Measurements from ENCODE around the gene CCDC116.
"Not testable (repeated sequence)": the region's sequence is repeated elsewhere in the genome, so short reads cannot be mapped to it uniquely, and the experiment has no call there.

Gene CCDC116

DNA sequence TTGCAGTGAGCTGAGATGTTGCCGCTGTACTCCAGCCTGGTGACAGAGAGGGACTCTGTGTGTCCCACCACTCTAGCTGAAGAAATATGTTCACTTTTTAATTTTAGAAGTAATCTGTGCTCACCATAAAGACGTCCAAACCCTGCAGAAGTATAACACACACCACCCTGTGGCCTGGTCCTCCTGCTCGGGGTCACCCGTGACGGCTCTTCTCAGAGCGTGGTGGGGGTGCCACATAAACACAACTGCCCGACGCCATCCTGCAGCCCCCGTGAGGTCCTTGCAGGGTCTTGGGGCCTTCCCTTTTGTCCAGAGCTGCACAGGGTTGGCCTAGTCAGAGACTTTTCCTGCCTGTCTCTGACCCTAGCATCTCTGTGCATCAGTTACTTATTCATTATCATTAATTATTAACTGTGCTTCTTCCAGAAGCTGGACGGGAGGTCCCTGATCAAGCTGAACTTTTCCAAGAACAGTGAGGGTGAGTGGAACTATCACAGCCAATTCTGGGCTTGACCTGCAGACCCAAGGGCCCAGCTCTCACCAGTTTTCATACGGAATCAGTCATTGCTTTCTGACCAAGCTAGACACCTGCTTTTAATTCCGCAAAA, 42.2 kb downstream of the CCDC116 start:
- no peak for DNase-seq (ENCODE audit: low read depth, low spot score)
- TF ChIP-seq, protein P1, sequence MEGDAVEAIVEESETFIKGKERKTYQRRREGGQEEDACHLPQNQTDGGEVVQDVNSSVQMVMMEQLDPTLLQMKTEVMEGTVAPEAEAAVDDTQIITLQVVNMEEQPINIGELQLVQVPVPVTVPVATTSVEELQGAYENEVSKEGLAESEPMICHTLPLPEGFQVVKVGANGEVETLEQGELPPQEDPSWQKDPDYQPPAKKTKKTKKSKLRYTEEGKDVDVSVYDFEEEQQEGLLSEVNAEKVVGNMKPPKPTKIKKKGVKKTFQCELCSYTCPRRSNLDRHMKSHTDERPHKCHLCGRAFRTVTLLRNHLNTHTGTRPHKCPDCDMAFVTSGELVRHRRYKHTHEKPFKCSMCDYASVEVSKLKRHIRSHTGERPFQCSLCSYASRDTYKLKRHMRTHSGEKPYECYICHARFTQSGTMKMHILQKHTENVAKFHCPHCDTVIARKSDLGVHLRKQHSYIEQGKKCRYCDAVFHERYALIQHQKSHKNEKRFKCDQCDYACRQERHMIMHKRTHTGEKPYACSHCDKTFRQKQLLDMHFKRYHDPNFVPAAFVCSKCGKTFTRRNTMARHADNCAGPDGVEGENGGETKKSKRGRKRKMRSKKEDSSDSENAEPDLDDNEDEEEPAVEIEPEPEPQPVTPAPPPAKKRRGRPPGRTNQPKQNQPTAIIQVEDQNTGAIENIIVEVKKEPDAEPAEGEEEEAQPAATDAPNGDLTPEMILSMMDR (IDR thresholded peaks at IDR 0.05; ENCODE audit: low read depth, low read length): no peak
- no peak overlapping the region for H3K4me3 ChIP-seq (ENCODE audit: low read depth, low read length)
- in situ Hi-C loops (cut with HindIII; ENCODE audit: low sequenced_read_pairs): no loop called here

- in situ Hi-C loops (cut with HindIII; ENCODE audit: low sequenced_read_pairs): no loop called here
- no peak overlapping the region for H3K4me3 ChIP-seq (ENCODE audit: low read depth, low read length)
- TF ChIP-seq, protein P1 (IDR thresholded peaks at IDR 0.05; ENCODE audit: low read depth, low read length): no peak
- no peak for DNase-seq (ENCODE audit: low read depth, low spot score)
These were observed 45.3 kb downstream of the CCDC116 start for GRCh38 chr22:21677606-21678443.

DNA sequence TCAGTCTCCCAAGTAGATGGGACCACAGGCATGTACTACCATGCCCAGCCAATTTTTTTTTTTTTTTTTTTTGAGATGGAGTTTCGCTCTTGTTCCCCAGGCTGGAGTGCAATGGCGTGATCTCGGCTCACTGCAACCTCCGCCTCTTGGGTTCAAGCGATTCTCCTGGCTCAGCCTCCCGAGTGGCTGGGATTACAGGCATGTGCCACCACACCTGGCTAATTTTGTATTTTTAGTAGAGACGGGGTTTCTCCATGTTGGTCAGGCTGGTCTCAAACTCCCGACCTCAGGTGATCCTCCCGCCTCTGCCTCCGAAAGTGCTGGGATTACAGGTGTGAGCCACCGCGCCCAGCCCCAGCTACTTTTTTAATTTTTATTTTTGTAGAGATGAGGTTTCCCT, 46.3 kb downstream of the CCDC116 start:
- in situ Hi-C loops (cut with HindIII; ENCODE audit: low sequenced_read_pairs); DNase-seq (ENCODE audit: low read depth, low spot score); H3K4me3 ChIP-seq (ENCODE audit: low read depth, low read length): not testable (repeated sequence)

- H3K4me3 ChIP-seq (ENCODE audit: low read depth, low read length): no peak overlapping the region
- TF ChIP-seq, protein P1 (IDR thresholded peaks at IDR 0.05; ENCODE audit: low read depth, low read length): no peak
- in situ Hi-C loops (cut with HindIII; ENCODE audit: low sequenced_read_pairs): no loop called here
- DNase-seq (ENCODE audit: low read depth, low spot score): no peak
These were observed 46.8 kb downstream of the CCDC116 start for GRCh38 chr22:21679383-21679782.

- TF ChIP-seq, protein P1 (IDR thresholded peaks at IDR 0.05; ENCODE audit: low read depth, low read length): no peak
- no peak for DNase-seq (ENCODE audit: low read depth, low spot score)
- in situ Hi-C loops (cut with HindIII; ENCODE audit: low sequenced_read_pairs): no loop called here
- H3K4me3 ChIP-seq (ENCODE audit: low read depth, low read length): no peak overlapping the region
These were observed 48.4 kb downstream of the CCDC116 start for GRCh38 chr22:21680830-21681565.

- no peak overlapping the region for H3K4me3 ChIP-seq (ENCODE audit: low read depth, low read length)
- DNase-seq (ENCODE audit: low read depth, low spot score): no peak
- in situ Hi-C loops (cut with HindIII; ENCODE audit: low sequenced_read_pairs): no loop called here
- TF ChIP-seq, protein P1 (IDR thresholded peaks at IDR 0.05; ENCODE audit: low read depth, low read length): no peak
These were observed 49.2 kb downstream of the CCDC116 start for GRCh38 chr22:21681566-21682370.

All from astrocyte of the spinal cord (primary cell).